IMR-90 (cell line): ENCODE data around the gene NKX6-2.

ENCODE experiments used
- BHLHE40 ChIP-seq: fragments of 150-350 bp; IDR thresholded peaks from 2 replicates; pipeline ENCODE4 v1.6.1; 2016; ENCODE audit warnings: mild to moderate bottlenecking, low read depth, low read length
- CEBPB ChIP-seq: IDR thresholded peaks from 2 replicates; pipeline ENCODE4 v1.6.1; 2012; ENCODE audit warnings: low read depth, low read length, improper control_type of control experiment
- CHD1 ChIP-seq: IDR thresholded peaks from 2 replicates; pipeline ENCODE4 v1.6.1; 2012; ENCODE audit warnings: low read depth, low read length, improper control_type of control experiment
- CTCF ChIP-seq: conservative IDR thresholded peaks from 2 replicates; pipeline ENCODE4 v1.5.1; 2012; ENCODE audit warnings: mild to moderate bottlenecking, low read depth, low read length, improper control_type of control experiment
- ELK1 ChIP-seq: fragments of 150-350 bp; IDR thresholded peaks from 2 replicates; pipeline ENCODE4 v1.6.1; 2016; ENCODE audit warnings: low read depth, mild to moderate bottlenecking, low read length, moderate library complexity, borderline replicate concordance
- MAFK ChIP-seq: IDR thresholded peaks from 2 replicates; pipeline ENCODE4 v1.6.1; 2012; ENCODE audit warnings: low read depth, low read length, improper control_type of control experiment
- NFE2L2 ChIP-seq: fragments of 150-350 bp; IDR thresholded peaks from 2 replicates; pipeline ENCODE4 v1.6.1; 2016; ENCODE audit warnings: low read depth, mild to moderate bottlenecking, low read length
- POLR2A ChIP-seq: IDR thresholded peaks from 2 replicates; pipeline ENCODE4 v1.6.1; 2012; ENCODE audit warnings: mild to moderate bottlenecking, low read depth, low read length
- RAD21 ChIP-seq: IDR thresholded peaks from 2 replicates; pipeline ENCODE4 v1.6.1; 2012; ENCODE audit warnings: low read length, improper control_type of control experiment
- RFX5 ChIP-seq: IDR thresholded peaks from 2 replicates; pipeline ENCODE4 v1.8.0; 2012; ENCODE audit warnings: low read depth, mild to moderate bottlenecking, low read length, moderate library complexity
- USF2 ChIP-seq: fragments of 150-350 bp; IDR thresholded peaks from 2 replicates; pipeline ENCODE4 v1.6.1; 2017; ENCODE audit warnings: mild to moderate bottlenecking, antibody characterized with exemption, low read length, low read depth

- TF ChIP-seq CHD1 = no peak
- TF ChIP-seq RAD21 = no peak
- TF ChIP-seq CTCF = no peak
- TF ChIP-seq POLR2A = no peak
- no peak for TF ChIP-seq ELK1
- no peak for TF ChIP-seq CEBPB
- TF ChIP-seq MAFK = no peak
- no peak for TF ChIP-seq RFX5
- TF ChIP-seq USF2 = no peak
- TF ChIP-seq BHLHE40 = no peak
- TF ChIP-seq NFE2L2 = no peak
These were observed 31.8 kb upstream of the NKX6-2 start for GRCh38 chr10:132817701-132818211.
